ENCODE results near the gene CRHBP.

DNA sequence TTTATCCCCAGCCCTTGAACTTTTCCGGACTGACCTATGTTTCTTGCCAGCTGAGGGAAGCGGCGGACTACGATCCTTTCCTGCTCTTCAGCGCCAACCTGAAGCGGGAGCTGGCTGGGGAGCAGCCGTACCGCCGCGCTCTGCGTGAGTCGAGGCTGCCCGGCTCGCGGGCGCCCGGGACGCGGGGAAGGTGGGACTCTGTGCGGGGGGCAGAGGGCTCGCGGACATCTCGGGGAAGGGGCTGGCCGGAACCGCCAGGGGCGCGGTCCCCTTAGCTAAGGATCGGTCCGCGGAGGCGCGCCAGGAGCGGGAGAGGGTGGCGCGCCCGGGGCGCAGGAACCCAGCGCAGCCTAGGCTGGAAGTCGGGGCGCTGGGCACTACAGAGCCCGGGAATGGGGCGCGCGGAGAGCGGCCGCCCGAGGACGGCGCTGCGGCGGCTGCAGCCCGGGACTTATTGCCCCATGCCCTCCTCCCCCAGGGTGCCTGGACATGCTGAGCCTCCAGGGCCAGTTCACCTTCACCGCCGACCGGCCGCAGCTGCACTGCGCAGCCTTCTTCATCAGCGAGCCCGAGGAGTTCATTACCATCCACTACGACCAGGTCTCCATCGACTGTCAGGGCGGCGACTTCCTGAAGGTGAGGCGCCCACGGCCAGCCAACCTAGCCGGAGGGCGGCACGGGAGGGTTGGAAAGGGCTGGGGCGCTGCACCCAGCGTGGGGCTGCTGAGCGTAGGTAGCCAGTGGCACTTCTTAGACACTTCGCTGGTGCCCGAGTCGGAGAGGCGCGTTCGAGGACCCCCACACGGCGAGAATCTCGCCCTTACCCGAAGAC lies 922 bp downstream of the CRHBP start:
- TF ChIP-seq, protein P1, sequence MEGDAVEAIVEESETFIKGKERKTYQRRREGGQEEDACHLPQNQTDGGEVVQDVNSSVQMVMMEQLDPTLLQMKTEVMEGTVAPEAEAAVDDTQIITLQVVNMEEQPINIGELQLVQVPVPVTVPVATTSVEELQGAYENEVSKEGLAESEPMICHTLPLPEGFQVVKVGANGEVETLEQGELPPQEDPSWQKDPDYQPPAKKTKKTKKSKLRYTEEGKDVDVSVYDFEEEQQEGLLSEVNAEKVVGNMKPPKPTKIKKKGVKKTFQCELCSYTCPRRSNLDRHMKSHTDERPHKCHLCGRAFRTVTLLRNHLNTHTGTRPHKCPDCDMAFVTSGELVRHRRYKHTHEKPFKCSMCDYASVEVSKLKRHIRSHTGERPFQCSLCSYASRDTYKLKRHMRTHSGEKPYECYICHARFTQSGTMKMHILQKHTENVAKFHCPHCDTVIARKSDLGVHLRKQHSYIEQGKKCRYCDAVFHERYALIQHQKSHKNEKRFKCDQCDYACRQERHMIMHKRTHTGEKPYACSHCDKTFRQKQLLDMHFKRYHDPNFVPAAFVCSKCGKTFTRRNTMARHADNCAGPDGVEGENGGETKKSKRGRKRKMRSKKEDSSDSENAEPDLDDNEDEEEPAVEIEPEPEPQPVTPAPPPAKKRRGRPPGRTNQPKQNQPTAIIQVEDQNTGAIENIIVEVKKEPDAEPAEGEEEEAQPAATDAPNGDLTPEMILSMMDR (IDR thresholded peaks at IDR 0.05): no peak
- no peak for TF ChIP-seq ZFX (IDR thresholded peaks at IDR 0.05; ENCODE audit: borderline replicate concordance)

All from 22Rv1 (cell line).